ENCODE measurements around the gene CACNA1B.

GRCh38 chr9:138053996-138054752, 176.6 kb downstream of the CACNA1B start:
- TF ChIP-seq, protein P1, sequence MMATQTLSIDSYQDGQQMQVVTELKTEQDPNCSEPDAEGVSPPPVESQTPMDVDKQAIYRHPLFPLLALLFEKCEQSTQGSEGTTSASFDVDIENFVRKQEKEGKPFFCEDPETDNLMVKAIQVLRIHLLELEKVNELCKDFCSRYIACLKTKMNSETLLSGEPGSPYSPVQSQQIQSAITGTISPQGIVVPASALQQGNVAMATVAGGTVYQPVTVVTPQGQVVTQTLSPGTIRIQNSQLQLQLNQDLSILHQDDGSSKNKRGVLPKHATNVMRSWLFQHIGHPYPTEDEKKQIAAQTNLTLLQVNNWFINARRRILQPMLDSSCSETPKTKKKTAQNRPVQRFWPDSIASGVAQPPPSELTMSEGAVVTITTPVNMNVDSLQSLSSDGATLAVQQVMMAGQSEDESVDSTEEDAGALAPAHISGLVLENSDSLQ (IDR thresholded peaks at IDR 0.05): no peak
- TF ChIP-seq FOXA1 (IDR thresholded peaks at IDR 0.05) (no peak), ZNF384 (IDR thresholded peaks at IDR 0.05) (no peak), FOXK2 (IDR thresholded peaks at IDR 0.05) (no peak), BHLHE40 (IDR thresholded peaks at IDR 0.05; ENCODE audit: borderline replicate concordance) (no peak), SP1 (IDR thresholded peaks at IDR 0.05) (no peak), ARNT (IDR thresholded peaks at IDR 0.05) (no peak), SUZ12 (IDR thresholded peaks at IDR 0.05) (no peak), L3MBTL2 (conservative IDR thresholded peaks at IDR 0.05) (no peak), HDGF (IDR thresholded peaks at IDR 0.05; ENCODE audit: borderline replicate concordance) (no peak)

Measured in HEK293T (cell line).